ENCODE measurements around the gene CPVL.

CPVL gene
- total RNA-seq: 0 to 2.4 (median 1.2) reads per million in 4 donors

DNA sequence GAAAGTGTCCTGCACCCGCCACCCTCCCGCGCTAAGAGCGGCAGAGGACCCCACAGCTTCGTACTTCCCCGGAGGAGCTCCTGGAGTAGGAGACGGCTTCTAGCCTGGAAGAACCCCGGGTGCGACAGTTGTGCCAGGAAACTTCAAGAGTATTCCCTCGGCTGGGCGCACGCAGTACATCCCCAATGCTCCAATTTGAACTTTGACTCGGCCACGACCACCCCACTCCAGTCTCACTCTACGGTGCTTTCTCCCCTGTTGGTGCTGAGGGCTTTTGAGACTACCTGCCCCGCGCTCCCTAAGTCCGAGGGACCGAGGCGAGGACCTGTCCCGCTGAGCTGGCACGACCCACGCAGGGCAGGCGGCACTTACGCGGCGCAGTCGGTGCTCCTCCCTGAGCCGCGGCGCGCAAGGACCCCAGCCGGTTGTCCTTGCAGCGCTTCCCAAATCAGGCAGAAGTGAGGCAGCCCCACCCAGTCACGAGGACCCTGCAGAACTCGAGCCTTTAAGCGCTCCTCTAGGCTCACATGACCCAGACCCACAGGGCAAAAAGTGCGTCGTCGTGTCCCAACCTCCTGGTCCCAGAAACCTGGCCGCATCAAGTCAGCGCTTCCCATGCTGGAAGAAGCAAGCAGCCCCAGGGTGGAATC is at the start of gene CPVL:
TSS of gene CPVL (minus strand) at position 481 of the 650 bp plus-strand sequence. CDS start 25,476 bp downstream, outside the sequence.
- DNase-seq: peak in 1 of 5 donors; percentile 15

DNA sequence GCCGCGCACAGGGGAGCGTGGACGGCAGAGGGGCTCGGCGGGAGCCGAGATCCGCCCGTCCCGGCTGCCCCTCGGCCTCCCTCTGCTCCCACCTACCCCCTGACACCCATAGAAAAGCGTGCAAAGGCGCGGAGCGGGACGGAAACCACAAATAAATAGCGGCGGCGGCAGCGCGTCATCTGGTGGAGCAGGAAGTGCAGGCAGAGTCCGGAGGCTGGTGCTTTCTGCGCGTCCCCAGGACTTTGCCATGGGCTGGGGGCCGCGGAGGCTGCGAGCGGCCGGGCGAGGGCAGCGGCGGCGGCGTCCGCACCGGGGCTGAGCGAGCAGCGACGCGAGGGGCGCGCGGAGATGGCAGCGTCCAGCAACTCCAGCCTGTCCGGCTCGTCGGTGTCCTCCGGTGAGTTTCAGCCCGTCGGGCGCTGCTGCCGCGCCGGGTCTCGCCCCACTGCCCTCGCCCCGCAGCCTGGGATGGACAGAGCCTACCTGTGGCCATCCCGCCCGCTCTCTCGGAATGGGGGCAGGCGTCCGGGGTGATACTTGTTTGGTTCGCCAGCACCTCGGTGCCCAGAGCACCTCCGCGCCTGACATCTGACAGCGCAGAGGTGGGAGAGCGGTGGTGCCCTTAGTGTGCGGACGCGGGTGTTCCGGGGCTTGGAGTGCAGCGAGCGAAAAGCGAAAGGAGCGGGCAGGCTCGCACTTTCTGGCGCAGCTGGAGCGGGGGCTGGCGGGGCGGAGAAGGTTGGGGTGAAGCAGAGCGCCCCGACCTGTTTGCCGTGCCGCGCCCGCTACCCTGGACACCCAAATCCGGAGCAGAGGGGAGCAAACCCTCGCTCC is 48.5 kb upstream of the CPVL start, which contains the start of gene CHN2:
TSS of gene CHN2 (plus strand) at position 182 of the 834 bp plus-strand sequence.
- DNase-seq: peak; percentile 12 to 50 (median 25)

DNA sequence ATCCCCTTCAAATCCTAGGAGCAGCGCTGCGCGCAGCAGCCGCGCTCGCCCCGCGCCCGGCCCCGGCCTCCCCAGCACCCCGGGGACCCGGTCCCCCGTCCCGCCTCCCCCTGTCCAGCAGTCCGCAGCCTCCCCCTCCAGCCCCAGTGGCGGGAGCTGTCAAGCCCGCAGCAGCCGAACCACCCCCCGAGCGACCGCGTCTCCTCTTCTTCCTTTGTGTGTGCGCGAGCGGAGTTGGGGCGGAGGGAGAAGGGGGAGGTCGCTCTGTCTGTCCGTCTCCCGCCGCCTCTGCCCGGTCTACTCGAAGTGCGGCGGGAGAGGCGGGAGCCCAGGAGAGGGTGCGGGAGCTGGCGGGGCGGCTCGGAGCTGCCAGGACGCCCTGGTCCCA is 47.9 kb upstream of the CPVL start:
- peak in 2 of 5 donors; percentile 1 to 15 for DNase-seq

DNA sequence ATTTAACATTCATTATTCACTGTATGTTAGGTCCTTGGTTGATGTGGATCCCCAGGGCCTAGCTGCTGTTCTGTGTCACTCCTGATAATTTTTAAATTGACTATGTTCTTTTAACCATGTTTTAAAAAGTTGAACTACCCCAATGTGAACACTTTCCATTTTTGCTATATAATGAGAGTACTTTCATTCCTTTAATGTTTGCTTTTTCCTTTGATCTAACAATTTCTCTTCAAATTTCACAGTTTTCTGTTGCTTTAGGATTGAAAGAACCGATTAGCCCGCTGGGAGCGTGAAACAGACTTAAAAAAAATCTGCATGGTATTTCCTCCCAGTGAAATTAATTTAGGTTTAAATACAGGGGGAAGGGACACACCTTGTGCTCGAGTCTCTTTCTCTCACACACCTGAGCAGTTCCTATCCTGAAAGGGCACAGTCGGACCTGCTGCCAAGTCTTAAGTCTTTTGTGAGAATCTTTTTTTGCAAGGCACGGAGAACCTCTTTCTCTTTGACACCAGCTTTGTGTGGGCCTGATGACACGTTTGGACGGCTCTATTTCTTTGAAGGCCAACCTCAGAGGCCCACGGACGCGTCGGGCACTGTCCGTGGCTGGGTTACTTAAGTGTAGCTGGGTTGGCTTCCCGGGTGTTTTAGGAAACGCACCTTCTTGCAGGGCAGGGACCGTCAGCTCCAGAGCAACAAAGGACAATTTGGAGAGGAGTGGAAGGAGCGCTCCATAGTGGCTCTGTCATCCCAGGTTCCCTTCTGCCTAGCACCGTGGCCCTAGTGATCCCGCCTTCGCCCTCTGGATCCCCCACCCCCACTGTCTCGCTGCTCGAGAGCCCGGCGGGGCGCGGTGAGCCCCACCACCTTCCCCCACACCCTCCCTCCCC is 47.2 kb upstream of the CPVL start:
- no peak for DNase-seq

DNA sequence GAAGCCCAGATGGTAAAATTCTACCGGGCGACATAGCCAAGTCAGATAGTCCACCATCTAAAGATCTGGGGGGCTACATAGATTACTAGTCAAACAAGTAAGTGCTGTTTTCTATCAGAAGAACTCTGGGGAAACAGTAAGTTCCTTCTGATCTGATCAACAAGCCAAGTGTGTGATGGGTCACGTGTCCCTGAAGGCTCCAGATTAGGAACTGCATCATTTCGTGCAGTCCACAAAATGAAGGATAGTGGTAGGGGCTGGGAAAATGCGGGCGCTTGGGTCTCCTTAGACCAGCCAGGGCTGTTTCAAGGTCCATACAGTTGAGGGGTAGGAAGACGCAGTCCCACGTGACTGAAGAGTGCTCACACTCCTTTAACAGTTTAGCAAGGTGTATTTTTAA is 46.5 kb upstream of the CPVL start:
- no peak for DNase-seq

DNA sequence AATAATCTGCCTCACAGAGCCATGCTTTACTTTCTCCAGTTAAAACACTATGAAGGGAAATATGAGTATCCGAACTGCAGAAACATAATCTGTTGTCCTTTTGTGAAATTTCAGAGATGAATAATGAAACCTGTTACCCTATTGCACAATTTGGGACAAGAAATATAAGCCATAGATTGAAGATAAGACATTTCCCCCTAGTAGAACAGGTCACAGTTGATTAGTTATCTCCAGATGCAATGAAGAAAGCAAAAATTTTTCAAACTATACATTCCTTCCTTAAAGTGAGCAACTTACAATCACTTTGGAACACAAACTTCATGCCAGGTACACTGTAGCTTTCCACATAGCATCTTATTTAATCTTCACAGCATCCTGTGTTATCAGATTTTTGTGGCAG is 46.0 kb upstream of the CPVL start:
- DNase-seq: no peak

DNA sequence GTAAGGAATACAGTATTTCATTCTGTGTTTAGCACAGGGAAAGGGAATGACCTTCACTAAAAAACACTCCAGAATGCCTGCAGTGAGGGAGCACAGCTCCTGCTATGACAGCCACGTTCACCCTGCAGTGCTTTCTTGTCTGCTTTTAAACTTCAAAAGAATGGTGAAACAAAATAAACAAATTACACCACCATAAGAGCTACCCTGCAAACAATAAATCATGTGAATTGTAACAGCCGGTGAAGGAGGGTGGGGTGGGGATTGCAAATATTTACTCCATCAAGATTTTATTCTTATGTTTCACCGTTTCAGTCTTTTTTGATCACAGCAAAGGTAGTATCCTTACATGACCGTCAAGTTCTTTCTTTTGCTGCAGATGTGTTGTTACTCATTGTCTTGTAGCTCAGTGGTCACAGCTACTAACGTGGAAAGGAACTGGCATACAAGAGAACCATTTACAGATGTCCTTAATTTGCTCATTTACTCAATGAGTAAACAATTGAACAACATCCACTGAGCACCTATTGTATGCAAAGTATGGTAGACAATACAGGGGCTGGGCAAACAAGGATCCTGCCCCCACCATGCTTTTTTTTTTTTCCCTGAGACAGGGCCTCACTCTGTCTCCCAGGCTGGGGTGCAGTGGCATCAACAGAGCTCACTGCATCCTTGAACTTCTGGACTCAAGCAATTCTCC is 44.2 kb upstream of the CPVL start:
- no peak for DNase-seq

DNA sequence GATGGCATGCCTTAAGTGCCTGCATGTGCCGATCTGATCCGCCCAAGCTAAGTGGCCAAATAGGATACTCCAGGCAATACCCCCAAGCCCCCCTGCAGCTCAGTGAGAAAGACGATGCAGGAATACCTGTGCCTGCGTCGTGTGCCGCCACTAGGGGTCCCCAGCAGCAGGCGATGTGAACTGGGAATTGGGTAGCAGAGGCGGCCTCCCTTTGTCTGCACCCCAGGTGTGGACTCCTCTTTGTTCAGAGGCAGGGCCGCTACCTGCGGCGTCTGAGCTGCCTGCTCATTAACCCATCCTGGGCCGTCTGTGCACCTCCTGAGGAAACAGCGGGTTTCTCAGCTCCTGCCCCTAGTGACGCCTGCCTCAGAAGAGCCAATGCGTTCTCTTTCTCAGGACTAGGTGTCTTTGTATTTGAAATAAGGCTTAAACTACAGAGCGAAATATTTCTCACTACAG is 43.4 kb upstream of the CPVL start:
- DNase-seq: peak in 4 of 5 donors; percentile 12 to 28 (median 23)

DNA sequence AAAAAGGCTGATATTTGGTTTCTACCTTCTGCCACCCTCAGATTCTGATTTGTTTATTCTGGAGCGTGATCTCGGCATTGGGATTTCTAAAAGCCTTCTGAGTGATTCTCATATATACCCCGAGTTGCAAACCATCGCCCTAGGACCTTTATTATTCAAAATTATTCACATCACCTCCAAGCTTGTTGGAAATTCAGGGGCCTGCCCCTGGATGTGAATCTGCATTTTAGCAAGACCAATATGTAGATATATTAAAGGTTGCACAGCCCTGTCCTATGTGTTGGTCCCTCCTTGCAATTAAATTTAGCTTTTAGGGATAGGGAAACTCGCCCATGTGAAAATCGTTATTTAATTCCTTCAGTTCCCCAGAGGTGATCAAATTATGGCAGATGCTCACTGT is 39.3 kb upstream of the CPVL start:
- DNase-seq: no peak

DNA sequence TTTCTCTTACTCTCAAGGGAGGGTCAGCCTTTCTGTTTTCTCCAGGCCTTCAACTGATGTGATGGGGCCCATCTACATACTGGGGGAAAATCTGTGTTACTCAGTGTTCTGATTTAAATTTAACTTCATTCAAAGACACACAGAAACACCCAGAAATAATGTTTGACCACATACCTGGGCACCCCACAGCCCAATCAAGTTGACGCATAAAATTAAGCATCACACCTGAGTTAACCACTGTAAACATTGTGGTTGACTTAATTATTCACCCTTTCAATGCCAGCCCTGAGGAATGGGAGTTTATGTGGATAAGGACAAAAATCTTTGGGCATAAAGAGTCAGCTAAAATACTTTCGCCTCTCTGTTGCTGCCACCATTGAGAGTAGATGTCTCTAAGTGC is 38.3 kb upstream of the CPVL start:
- DNase-seq: no peak

DNA sequence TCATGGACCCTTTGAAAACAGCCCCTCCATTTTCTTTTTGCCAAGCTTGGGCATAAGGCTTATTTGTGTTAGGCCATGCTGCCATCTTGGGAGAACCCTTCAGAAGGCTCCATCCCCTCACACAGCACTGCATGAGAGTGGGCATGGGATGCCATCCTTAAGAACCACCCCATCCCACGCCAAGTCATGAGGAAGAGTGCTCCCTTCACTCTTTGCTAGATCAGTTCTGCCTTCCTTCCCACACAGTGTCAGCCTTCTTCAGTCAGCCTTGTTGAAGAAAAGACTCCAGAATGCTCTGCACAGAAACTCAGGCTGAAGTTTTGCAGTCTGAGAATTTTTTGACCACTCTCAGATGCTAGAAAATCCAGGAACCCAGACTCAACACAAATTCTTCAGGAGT is 32.8 kb upstream of the CPVL start:
- no peak for DNase-seq

DNA sequence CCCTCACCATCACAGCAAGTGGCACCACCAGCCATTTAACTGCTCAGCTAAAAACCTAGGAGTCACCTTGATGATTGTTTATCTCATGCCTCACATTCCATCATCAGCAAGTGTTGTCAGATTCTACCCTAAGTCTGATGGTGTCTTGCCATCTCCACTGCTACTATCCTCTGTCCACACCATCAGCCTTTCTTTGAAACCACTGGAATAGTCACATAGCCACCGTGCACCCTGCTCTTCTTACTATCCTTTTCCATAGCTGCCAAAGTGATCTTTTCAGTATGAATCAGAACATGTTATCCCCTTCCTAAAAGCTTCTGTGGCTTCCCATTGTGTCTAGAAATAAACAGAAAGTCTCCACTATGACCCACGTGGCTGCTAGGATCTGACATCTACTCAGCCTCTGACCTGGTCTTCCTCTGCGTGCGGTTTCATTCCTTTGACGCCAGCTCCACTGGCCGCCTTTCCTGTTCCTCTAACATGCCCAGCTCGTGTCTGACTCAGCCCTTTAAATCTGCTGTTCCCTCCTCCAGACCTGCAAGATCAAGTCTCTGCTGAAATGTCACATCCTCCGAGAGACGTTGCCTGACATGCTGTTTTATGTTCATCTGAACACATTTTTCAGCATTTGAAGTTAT is 31.7 kb upstream of the CPVL start:
- peak in 1 of 5 donors; percentile 38 for DNase-seq

DNA sequence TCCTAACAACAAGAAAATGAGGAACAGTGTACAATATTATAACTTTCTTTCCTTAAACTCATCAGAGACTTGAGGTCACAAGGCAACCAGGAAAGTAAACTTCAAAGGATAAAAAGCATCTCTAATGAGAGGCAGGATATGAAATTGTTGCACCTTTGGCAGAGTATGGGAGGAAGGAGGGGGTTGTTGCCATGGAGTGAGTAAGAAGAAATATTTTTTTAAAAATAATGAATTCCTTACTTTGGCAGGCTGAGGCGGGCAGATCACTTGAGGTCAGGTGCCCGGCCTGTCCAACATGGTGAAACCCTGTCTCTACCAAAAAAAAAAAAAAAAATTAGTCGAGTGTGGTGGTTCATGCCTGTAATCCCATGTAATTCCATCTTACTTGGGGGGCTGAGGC is 27.1 kb upstream of the CPVL start:
- no peak for DNase-seq

DNA sequence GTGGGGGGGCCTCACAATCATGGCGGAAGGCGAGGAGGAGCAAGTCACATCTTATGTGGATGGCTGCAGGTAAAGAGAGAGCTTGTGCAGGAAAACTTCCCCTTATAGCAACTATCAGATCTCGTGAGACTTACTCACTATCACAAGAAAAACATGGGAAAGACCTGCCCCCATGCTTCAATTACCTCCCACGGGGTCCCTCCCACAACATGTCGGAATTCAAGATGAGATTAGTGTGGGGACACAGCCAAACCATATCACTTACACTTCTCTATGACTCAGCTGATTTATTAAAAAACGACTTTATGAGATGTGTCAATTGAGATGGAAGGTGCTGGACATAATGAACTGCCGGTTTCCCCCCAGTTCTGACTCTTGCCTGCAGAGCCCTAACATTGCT is 24.4 kb upstream of the CPVL start:
- no peak for DNase-seq

DNA sequence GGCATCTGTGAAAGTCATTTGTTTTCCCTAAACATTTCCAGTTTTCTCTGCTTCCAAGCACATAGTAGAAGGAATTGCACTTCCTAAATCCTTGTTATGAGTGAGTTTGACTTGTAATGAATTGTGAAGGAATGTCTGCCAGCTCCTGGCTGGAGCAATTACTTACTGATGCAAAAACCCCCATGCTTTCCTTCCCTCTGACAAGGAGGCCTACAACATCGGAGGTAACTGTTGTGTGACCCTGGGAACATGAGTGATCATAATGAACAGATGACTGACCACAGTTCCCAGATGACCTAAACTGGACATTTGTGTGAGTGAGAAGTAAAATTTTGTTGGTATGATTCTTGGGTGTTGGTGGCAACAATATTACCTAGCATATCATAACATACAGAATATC is 21.4 kb upstream of the CPVL start:
- no peak for DNase-seq

DNA sequence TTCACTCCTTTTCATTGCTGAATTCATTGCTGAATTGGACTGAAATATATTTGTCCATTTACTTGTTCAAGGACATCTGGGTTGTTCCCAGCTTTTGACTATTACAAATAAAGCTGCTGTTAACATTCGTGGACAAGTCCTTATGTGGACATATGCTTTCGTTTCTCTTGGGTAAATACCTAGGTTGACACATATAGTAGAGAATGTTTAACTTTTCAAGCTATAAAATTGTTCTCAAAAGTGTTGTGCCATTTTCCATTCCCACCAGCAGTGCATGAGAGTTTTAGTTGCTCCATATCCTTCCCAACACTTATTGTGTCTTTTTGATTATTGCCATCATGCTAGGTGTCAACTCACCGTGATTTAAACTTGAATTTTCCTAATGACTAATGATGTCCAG is 17.5 kb upstream of the CPVL start:
- no peak for DNase-seq

DNA sequence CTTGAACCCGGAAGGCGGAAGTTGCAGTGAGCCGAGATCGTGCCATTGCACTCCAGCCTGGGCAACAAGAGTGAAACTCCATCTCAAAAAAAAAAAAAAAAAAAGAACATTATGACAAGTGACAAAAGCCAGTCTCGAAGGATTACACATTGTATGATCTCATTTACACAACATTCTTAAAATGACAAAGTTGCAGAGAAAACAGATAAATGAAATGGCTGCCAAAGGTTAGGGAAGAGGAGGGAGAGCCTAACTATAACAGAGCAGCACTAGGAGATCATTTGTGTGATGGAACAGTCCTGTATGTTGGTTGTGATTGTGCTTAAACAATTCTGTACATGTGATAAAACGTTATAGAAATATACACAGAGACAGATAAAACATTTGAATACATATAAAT is 16.2 kb upstream of the CPVL start:
- DNase-seq: no peak

DNA sequence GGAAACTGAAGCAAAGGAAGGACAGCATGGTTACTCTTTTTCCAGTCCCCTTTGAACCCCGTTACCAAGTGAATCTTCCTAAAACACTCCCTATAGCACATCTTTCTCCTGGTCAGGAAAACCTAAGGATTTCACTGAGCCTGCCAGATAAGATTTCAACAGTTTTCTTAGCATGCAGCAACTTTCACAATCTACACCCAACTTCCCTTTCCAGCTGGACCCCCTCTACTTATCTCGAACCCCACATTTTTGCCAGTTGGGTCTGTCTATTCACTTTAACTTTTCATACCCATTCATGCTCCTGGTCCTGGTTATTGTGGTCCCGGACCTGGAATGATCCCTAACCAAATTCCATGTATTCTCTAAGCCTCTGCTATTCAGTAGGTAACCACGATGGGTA is 14.9 kb upstream of the CPVL start:
- no peak for DNase-seq

DNA sequence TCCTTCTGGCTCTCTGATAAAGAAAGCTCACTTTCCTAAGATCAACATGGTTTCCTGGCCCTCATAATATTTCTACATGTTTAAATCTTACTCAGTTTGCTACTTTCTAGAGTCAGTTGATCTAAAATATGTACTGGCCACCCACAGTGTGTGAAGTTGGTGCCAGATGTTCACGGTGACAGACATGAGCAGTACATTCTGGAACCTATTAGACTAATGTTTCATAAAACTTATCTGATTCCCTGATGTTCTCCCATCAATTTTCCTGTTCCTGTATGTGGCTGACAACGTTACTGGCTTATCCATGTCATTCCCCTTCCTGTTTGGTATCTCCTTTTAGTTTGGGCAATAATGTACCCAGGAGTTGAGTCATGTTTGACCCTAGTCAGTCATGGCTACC is 13.7 kb upstream of the CPVL start:
- DNase-seq: no peak

DNA sequence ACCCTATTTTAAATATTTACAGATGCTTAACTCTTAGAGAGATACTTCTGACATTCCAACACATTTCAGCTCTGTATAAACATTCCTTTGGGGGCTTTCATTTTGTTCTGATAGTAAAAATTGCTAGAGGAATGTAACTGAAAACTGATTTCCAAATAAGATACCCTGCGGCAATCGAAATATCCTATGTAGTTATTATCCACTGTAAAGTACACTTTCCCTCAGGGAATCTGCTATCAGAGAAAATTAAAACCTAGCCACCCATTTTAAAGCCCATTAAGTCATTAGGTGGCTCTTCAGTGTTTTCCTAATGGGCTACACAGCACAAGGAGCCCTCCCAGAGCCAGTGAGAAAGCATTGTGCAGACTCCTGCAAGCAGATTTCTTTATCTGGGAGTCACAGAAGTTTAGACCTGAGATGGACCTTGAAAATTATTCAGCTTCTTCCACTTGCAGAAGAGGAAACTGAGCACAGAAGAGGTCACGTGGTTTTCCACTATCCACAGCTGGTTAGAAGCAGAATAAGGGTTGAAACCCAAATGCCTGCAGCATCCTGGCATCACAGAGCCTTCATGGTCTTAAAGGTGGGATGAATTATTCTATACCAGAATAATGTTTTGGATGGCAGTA is 12.6 kb upstream of the CPVL start:
- no peak for DNase-seq

DNA sequence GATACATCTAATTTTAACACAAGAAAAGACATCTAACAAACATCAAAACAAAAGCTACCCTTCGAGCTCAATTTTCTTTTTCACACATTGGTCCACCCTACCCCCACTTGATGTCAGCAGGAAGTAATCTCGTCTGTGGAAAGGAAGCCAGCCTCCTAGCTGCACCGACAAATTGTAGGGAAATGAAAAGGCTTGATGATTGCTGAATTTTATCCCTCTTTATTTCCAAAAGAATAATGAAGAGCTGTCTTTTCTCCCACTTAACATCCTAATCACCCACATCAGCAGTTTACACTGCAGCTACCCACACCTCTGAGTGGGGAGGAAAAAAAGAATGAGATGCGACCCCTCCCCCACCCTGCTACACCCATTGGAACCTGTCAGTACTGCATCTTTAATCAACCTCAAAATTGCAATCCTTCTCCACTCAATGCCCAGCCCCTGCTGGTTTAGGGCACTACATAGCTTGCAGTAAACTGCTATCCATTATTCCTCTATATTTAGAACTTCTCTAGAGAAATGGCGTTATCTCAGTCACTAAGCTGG is 10.6 kb upstream of the CPVL start:
- peak in 1 of 5 donors; percentile 27 for DNase-seq
